NB4 (cell line): ENCODE measurements around the gene TMEM69.

ENCODE experiments used
- DNase-seq: peaks from one replicate; pipeline ENCODE4 v3.0.0; 2010; ENCODE audit warnings: low read depth
- H3K4me3 ChIP-seq: one replicate; pipeline ENCODE4 v1.5.1; 2011; ENCODE audit warnings: mild to moderate bottlenecking, low read depth, low read length, moderate library complexity
- CTCF ChIP-seq: IDR thresholded peaks from one replicate; pipeline ENCODE4 v1.5.1; 2012; ENCODE audit warnings: low read depth, low read length
- MAX ChIP-seq: IDR thresholded peaks from 2 replicates; pipeline ENCODE4 v1.6.1; 2011; ENCODE audit warnings: low read depth, low read length
- MYC ChIP-seq: IDR thresholded peaks from 2 replicates; pipeline ENCODE4 v1.6.1; 2011; ENCODE audit warnings: low read depth, low read length
- POLR2A ChIP-seq: IDR thresholded peaks from 2 replicates; pipeline ENCODE4 v1.6.1; 2011; ENCODE audit warnings: mild to moderate bottlenecking; ENCODE audit not compliant: insufficient read length; ENCODE audit errors: extremely low read depth

Gene TMEM69

GRCh38 chr1:45660336-45660735 is 27.6 kb upstream of the TMEM69 start:
- no peak for DNase-seq
- no peak for TF ChIP-seq CTCF
- no peak for TF ChIP-seq MAX
- TF ChIP-seq MYC, result no peak
- no peak for TF ChIP-seq POLR2A
- no peak overlapping the region for H3K4me3 ChIP-seq

- H3K4me3 ChIP-seq, result no peak overlapping the region
- no peak for DNase-seq
- TF ChIP-seq POLR2A, result no peak
- no peak for TF ChIP-seq CTCF
- TF ChIP-seq MYC, result no peak
- TF ChIP-seq MAX, result no peak
These were observed 21.1 kb upstream of the TMEM69 start for GRCh38 chr1:45666836-45667235.

- H3K4me3 ChIP-seq, result no peak overlapping the region
- DNase-seq, result no peak
- TF ChIP-seq CTCF (no peak), MAX (no peak), POLR2A (no peak), MYC (no peak)
These were observed 20.5 kb upstream of the TMEM69 start for GRCh38 chr1:45667321-45668111.

- no peak for TF ChIP-seq MYC
- no peak for DNase-seq
- no peak overlapping the region for H3K4me3 ChIP-seq
These were observed 19.5 kb upstream of the TMEM69 start for GRCh38 chr1:45668526-45668925.

GRCh38 chr1:45669379-45669778 is 18.6 kb upstream of the TMEM69 start:
- TF ChIP-seq MAX (no peak), POLR2A (no peak), MYC (no peak), CTCF (no peak)
- no peak overlapping the region for H3K4me3 ChIP-seq
- no peak for DNase-seq

- H3K4me3 ChIP-seq, result no peak overlapping the region
- no peak for DNase-seq
- no peak for TF ChIP-seq POLR2A
- no peak for TF ChIP-seq CTCF
- TF ChIP-seq MAX, result no peak
- TF ChIP-seq MYC, result no peak
These were observed 17.9 kb upstream of the TMEM69 start for GRCh38 chr1:45669859-45670655.
